Activated CD8-positive, alpha-beta memory T cell treated with anti-CD3 and anti-CD28 coated beads for 36 hours (primary cell): Measurements from ENCODE around the gene DCK. TPM values are rescaled to one million over a fixed set of nuclear protein-coding genes. Genes with fewer than 3 reads are reported as not detected.
"Not testable (repeated sequence)": the region's sequence is repeated elsewhere in the genome, so short reads cannot be mapped to it uniquely, and the experiment has no call there.

Experiments used
- CTCF ChIA-PET: fragments of 350-600 bp; sonication (Branson Sonifier 250); formaldehyde crosslinking; loops from one replicate; lab custom pipeline; 2021; ENCODE audit warnings: antibody characterized with exemption; lab: Charles Lee
- POLR2A ChIA-PET: fragments of 350-600 bp; sonication (Branson Sonifier 250); formaldehyde crosslinking; loops from one replicate; lab custom pipeline; 2021; ENCODE audit warnings: antibody characterized with exemption; lab: Charles Lee
- total RNA-seq, 2 experiments: library from RNA; stranded (reverse); gene quantifications; one replicate each; pipeline ENCODE4 v1.2.3, GENCODE V29; 2021

Gene DCK
- total RNA-seq, 2 experiments from 2014 or later = 30.8 to 31.3 TPM

DNA sequence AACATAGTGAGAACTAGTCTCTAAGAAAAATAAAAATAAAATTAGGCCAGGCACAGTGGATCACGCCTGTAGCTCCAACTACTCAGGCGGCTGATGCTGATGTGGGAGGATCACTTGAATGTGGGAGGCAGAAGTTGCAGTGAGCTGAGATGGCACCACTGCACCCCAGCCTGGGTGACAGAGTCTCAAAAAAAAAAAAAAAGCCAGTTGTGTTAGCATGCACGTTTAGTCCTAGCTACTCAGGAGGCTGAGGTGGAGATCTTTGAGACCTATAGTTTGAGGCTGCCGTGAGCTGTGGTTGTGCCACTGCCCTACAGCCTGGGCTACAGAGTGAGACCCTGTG is 2.5 kb downstream of the DCK start:
- POLR2A ChIA-PET = no interaction called here
- CTCF ChIA-PET = interaction anchor here (0.5 to 3.8 kb wide), 3 partner anchors 14 to 240 kb away, joined by 3 to 12 read pairs (median 3); partner anchors contain the start of gene MOB1B

GRCh38 chr4:70997036-70997435 is 3.6 kb downstream of the DCK start:
- ChIA-PET CTCF (interaction anchor here (0.7 kb wide), 1 partner anchor 409 kb away, joined by 4 read pairs; no protein-coding TSS in a partner anchor), POLR2A (no interaction called here)

GRCh38 chr4:70997546-70997945 is 4.1 kb downstream of the DCK start:
- CTCF ChIA-PET = interaction anchor here (0.7 kb wide), 1 partner anchor 409 kb away, joined by 4 read pairs; no protein-coding TSS in a partner anchor
- POLR2A ChIA-PET = no interaction called here

DNA sequence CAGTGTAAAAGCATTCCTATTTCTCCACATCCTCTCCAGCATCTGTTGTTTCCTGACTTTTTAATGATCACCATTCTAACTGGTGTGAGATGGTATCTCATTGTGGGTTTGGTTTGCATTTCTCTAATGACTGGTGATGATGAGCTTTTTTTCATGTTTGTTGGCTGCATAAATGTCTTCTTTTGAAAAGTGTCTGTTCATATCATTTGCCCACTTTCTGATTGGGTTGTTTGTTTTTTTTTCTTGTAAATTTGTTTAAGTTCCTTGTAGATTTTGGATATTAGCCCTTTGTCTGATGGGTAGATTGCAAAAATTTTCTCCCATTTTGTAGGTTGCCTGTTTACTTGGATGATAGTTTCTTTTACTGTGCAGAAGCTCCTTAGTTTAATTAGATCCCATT is 6.2 kb downstream of the DCK start:
- CTCF ChIA-PET, POLR2A ChIA-PET: not testable (repeated sequence)

DNA sequence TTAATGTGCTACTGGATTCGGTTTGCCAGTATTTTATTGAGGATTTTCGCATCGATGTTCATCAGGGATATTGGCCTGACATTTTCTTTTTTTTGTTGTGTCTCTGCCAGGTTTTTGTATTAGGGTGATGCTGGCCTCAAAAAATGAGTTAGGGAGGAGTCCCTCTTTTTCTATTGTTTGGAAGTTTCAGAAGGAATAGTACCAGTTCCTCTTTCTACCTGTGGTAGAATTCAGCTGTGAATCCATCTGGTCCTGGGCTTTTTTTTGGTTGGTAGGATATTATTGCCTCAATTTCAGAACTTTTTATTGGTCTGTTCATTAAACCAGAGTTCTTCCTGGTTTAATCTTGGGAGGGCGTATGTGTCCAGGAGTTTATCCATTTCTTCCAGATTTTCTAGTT is 7.9 kb downstream of the DCK start:
- POLR2A ChIA-PET, CTCF ChIA-PET: not testable (repeated sequence)

DNA sequence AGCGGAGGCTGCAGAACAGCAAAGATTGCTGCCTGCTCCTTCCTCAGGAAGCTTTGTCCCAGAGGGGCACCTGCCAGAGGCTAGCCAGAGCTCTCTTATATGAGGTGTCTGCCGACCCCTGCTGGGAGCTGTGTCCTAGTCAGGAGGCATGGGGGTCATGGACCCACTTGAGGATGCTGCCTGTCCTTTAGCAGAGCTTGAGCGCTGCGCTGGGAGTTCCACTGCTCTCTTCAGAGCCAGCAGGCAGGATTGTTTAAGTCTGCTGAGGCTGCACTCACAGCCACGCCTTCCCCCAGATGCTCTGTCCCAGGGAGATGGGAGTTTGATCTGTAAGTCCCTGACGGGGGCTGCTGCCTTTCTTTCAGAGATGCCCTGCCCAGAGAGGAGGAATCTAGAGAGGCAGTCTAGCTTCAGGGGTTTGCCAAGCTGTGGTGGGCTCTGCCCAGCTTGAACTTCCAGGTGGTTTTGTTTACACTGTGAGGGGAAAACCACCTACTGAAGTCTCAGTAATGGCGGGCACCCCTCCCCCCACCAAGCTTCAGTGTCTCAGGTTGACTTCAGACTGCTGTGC is 10.9 kb downstream of the DCK start:
- CTCF ChIA-PET = no interaction called here
- POLR2A ChIA-PET = interaction anchor here (0.6 to 2.6 kb wide), 2 partner anchors 10 to 135 kb away, joined by 5 to 7 read pairs; partner anchors contain the start of gene DCK

DNA sequence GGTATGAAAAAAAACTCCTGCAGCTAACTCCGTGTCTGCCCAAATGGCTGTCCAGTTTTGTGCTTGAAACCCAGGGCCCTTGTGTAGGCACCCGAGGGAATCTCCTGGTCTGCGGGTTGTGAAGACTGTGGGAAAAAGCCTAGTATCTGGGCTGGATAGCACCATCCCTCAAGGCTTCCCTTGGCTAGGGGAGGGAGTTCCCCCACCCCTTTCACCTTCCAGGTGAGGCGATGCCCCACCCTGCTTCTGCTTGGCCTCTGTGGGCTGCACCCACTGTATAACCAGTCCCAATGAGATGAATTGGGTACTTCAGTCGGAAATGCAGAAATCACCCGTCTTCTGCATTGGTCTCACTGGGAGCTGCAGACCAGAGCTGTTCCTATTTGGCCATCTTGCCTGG is 11.6 kb downstream of the DCK start:
- POLR2A ChIA-PET = interaction anchor here (2.6 kb wide), 1 partner anchor 11 kb away, joined by 7 read pairs; the partner anchor contains the start of gene DCK
- CTCF ChIA-PET = interaction anchor here (0.7 kb wide), 2 partner anchors 201 to 708 kb away, joined by 3 read pairs; no protein-coding TSS in a partner anchor

GRCh38 chr4:71006203-71006907 is 12.9 kb downstream of the DCK start:
- POLR2A ChIA-PET = no interaction called here
- CTCF ChIA-PET = interaction anchor here (0.5 to 1.1 kb wide), 4 partner anchors 13 to 331 kb away, joined by 3 to 5 read pairs (median 4); partner anchors contain the start of gene DCK

DNA sequence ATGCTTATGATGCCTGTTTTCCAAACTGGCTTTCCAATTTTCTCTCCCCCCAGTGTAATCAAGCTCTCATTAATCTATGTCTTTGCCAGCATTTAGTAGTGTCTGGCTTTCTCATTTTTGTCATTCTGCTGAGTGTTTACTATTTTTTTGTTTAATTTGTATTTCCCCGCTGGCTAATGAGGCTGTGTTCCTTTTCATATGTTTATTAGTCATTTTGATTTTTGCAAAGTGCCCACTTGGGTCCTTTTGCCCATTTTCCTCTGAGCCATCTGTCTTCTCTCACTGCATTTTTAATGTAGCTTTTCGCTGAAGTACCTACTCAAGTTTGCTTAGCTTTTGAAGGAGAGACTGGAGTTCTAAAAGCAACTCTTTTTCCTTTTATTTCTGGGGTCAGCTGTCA is 14.7 kb downstream of the DCK start:
- CTCF ChIA-PET = interaction anchor here (1.8 kb wide), 1 partner anchor 303 kb away, joined by 4 read pairs; no protein-coding TSS in a partner anchor

DNA sequence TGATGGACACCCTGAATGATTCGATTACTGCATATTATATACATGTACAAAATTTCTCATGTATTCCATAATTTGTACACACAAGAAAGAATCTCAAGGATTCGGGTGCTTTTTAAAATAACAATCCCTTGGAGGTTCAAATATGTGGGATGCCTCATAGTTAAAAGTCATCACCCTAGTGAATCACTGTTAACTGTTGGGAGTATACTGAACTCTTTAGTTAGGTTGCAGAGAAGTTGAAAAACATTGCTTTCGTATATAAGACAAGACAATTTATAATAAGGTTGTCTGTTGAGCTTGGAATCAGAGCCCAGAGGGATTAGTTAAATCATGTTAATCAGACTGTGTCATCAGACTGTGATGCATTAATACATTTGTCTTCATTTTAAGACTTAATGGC is 15.6 kb downstream of the DCK start:
- CTCF ChIA-PET = interaction anchor here (1.8 kb wide), 1 partner anchor 304 kb away, joined by 4 read pairs; no protein-coding TSS in a partner anchor
- POLR2A ChIA-PET = no interaction called here

More for the DNA sequence above, 14.7 kb downstream of the DCK start:
- POLR2A ChIA-PET = no interaction called here

DNA sequence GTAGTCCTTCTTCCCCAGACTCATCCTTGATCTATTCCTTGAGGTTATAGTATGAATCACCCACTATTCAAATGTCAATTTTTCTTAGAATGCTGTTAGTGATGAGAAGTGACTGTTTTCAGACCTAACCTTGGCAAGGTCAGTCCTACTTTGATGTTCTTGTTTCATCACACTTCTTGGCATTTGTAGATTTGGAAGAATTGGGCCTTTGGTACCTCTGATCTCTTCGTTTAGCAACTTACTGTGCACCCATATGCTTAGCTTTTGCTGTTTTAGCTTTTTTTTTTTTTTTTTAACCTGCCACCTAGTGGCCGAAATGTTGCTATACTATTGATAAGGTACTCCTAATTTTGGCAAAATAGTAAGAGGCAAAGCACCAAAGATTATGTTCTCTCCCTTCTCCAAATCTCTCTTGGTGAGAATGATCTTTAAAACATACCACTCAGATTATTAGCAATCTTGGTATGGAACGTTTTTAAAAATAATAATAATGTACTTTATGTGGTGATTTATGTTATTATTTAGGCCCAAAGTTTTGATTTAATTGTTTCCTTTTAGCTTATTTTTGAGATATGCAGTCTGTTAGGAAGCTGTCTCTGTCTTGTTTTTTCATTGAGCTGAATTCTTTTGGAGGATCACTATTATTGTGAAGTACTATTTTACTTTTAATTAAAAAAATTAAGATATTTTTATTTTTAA is 16.6 kb downstream of the DCK start:
- ChIA-PET POLR2A (no interaction called here), CTCF (interaction anchor here (0.6 to 1.8 kb wide), 8 partner anchors 16 to 358 kb away, joined by 3 to 12 read pairs (median 4); partner anchors contain the start of genes DCK and MOB1B)

DNA sequence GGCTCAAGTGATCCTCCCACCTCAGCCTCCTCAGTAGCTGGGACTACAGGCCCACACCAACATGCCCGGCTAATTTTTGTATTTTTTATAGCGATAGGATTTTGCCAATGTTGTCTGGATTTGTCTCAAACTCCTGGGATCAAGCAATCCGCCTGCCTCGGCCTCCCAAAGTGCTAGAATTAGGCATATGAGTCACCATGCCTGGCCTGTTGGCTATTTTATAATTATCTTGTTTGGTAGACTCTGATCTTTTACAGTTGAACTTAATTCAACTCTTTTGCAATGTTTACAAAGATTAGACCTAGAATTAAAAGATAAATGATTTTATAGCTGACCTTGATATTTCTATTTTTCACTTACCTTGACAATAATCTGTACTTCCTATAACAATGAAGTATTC is 18.0 kb downstream of the DCK start:
- POLR2A ChIA-PET = no interaction called here
- CTCF ChIA-PET = no interaction called here

DNA sequence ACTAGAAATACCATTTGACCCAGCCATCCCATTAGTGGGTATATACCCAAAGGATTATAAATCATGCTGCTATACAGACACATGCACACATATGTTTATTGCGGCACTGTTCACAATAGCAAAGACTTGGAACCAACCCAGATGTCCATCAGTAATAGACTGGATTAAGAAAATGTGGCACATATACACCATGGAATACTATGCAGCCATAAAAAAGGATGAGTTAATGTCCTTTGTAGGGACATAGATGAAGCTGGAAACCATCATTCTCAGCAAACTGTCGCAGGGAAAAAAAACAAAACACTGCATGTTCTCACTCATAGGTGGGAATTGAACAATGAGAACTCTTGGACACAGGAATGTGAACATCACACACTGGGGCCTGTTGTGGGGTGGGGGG is 23.9 kb downstream of the DCK start:
- POLR2A ChIA-PET, CTCF ChIA-PET: not testable (repeated sequence)

- POLR2A ChIA-PET = no interaction called here
- CTCF ChIA-PET = no interaction called here
Observed at GRCh38 chr4:71020611-71021010, 27.2 kb downstream of the DCK start.

DNA sequence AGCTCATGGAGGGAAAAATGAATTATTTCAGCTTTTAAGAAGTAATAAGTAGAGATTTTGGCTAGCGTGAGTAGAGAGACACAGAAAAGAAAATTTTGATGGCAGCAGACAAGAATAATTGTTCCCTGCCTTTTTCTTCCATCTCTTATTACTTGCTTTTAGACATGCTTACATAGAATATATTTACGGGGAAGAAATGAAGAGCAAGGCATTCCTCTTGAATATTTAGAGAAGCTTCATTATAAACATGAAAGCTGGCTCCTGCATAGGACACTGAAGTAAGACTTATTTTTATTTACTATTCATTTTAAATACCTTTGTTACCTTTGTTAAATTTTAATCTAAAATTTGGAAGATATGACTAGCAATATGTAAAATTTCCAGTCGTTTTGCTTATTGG is 32.2 kb downstream of the DCK start:
- POLR2A ChIA-PET = no interaction called here
- CTCF ChIA-PET = no interaction called here

DNA sequence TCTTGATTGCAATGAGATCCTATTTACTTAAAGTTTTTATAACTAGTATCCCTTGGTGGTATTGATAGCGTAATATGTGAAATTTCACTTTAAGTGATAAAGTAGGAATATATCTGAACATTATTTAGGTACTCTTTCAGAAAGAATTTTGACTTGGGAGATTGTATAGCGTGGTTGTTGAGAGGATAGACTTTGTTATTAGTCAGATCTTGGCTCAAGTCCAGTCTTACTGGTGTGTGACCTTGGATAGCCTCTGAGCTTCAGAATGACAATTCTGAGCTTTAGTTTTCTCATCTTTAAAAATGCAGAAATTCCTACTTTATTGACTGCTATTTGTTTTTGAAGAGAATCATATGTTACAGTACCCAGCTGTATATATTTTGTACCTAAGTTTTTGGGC is 32.6 kb downstream of the DCK start:
- ChIA-PET POLR2A (interaction anchor here (0.5 kb wide), 1 partner anchor 189 kb away, joined by 7 read pairs; no protein-coding TSS in a partner anchor), CTCF (no interaction called here)

- CTCF ChIA-PET = no interaction called here
- POLR2A ChIA-PET = no interaction called here
Observed at GRCh38 chr4:71027611-71028010, 34.2 kb downstream of the DCK start.

GRCh38 chr4:71029504-71029903 is 36.1 kb downstream of the DCK start:
- ChIA-PET CTCF (interaction anchor here (0.6 kb wide), 1 partner anchor 391 kb away, joined by 4 read pairs; no protein-coding TSS in a partner anchor), POLR2A (no interaction called here)

- CTCF ChIA-PET, POLR2A ChIA-PET: not testable (repeated sequence)
Observed at GRCh38 chr4:71032106-71032505, 38.7 kb downstream of the DCK start.

- POLR2A ChIA-PET = no interaction called here
- CTCF ChIA-PET = no interaction called here
Observed at GRCh38 chr4:71045256-71045655, 51.8 kb downstream of the DCK start.
